NCI-H2227 treated with DMSO at 0.1 percent for 48 hours (cell line): ENCODE data around the gene SLC22A9.
"Not testable (repeated sequence)": the region's sequence is repeated elsewhere in the genome, so short reads cannot be mapped to it uniquely, and the experiment has no call there.

ENCODE experiments used
- DNase-seq: peaks from one replicate; lab custom pipeline; 2025; lab: John Stamatoyannopoulos, UW

Gene SLC22A9

GRCh38 chr11:63369165-63369970, at the start of gene SLC22A9:
Gene SLC22A9 (plus strand): TSS chr11:63369785. CDS start chr11:63370057, 272 bp downstream.
- no peak for DNase-seq

GRCh38 chr11:63321723-63322122, 47.9 kb upstream of the SLC22A9 start:
- no peak for DNase-seq

- not testable (repeated sequence) for DNase-seq
Measured at GRCh38 chr11:63335089-63335488, 34.5 kb upstream of the SLC22A9 start.

GRCh38 chr11:63337070-63337469, 32.5 kb upstream of the SLC22A9 start:
- no peak for DNase-seq

GRCh38 chr11:63343130-63343529, 26.5 kb upstream of the SLC22A9 start:
- no peak for DNase-seq

- DNase-seq, result no peak
Measured at GRCh38 chr11:63352144-63352543, 17.4 kb upstream of the SLC22A9 start.

GRCh38 chr11:63362196-63362793, 7.3 kb upstream of the SLC22A9 start:
- no peak for DNase-seq

- no peak for DNase-seq
Measured at GRCh38 chr11:63369971-63370588, 495 bp downstream of the SLC22A9 start.

- DNase-seq, result no peak
Measured at GRCh38 chr11:63371396-63371795, 1.8 kb downstream of the SLC22A9 start.

- DNase-seq, result no peak
Measured at GRCh38 chr11:63375434-63375833, 5.8 kb downstream of the SLC22A9 start.

- no peak for DNase-seq
Measured at GRCh38 chr11:63380130-63380529, 10.5 kb downstream of the SLC22A9 start.

GRCh38 chr11:63395697-63396096, 26.1 kb downstream of the SLC22A9 start:
- no peak for DNase-seq

GRCh38 chr11:63404161-63404935, 34.8 kb downstream of the SLC22A9 start:
- DNase-seq, result no peak

- no peak for DNase-seq
Measured at GRCh38 chr11:63405114-63405513, 35.5 kb downstream of the SLC22A9 start.

GRCh38 chr11:63406458-63406857, 36.9 kb downstream of the SLC22A9 start:
- DNase-seq, result no peak

GRCh38 chr11:63417174-63417852, 47.7 kb downstream of the SLC22A9 start:
- no peak for DNase-seq

GRCh38 chr11:63427971-63428508, 58.5 kb downstream of the SLC22A9 start:
- DNase-seq, result no peak

- DNase-seq, result not testable (repeated sequence)
Measured at GRCh38 chr11:63430731-63431130, 61.1 kb downstream of the SLC22A9 start.

GRCh38 chr11:63435351-63435750, 65.8 kb downstream of the SLC22A9 start:
- DNase-seq, result not testable (repeated sequence)

GRCh38 chr11:63435831-63436230, 66.2 kb downstream of the SLC22A9 start:
- not testable (repeated sequence) for DNase-seq

- no peak for DNase-seq
Measured at GRCh38 chr11:63443714-63444113, 74.1 kb downstream of the SLC22A9 start.
